ENCODE measurements around the gene VAV2. TPM values are rescaled to one million over a fixed set of nuclear protein-coding genes. Genes with fewer than 3 reads are reported as not detected.
A peak's percentile ranks its signal among the peaks of the same experiment; 100 is the strongest.

VAV2 gene
- total RNA-seq, 1 donor from 2014 or later = 9.1 TPM

- ATAC-seq = no peak
Measured at GRCh38 chr9:133718563-133719315, 273.4 kb downstream of the VAV2 start.

DNA sequence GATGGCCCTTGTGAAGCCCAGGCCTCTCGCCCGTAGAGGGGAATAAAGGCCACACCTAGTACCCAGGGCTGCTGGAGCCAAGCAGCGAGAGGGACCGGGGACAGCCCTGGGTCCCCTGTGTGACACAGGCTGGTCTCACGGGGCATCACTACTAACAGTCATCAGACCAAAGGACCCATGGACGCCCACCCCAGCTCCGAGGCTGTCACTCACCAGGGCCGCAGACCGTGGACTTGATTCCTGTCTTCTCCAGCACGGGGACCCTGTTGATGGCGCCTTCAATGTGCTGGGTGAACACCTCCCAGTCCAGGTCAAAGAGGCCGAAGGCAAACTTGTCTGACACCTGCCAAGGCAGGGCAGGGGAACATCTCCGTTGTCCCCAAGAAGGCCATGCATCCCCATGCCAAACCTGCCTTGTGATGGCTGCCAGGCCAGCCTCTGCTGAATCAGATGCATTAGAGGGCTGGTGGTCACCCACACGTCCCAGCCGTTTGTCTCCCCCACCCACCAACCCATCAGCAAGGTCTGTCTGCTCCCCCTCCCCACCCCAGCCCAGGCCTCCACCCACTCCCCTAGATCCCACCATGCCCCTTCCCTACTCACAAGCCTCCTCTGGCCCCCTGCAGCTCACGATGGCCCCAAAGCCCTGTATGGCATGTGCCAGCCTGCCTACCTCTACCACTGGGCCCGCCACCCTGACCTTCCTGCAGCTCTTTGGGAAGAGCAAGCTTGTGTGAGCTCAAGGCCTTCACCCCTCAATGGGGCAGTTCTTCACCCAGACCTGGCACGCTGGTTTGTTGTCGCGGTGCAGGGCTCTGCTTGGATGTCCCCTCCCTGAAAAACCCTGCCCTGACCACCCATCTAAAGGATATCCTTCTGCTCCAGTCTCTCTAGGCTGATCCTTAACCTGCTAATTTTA, 274.8 kb downstream of the VAV2 start:
- ATAC-seq = peak; percentile 17

GRCh38 chr9:133716564-133717112, 275.5 kb downstream of the VAV2 start:
- no peak for ATAC-seq

- no peak for ATAC-seq
Measured at GRCh38 chr9:133715866-133716563, 276.1 kb downstream of the VAV2 start.

- ATAC-seq = no peak
Measured at GRCh38 chr9:133715295-133715865, 276.7 kb downstream of the VAV2 start.

- ATAC-seq = no peak
Measured at GRCh38 chr9:133714606-133715294, 277.4 kb downstream of the VAV2 start.

DNA sequence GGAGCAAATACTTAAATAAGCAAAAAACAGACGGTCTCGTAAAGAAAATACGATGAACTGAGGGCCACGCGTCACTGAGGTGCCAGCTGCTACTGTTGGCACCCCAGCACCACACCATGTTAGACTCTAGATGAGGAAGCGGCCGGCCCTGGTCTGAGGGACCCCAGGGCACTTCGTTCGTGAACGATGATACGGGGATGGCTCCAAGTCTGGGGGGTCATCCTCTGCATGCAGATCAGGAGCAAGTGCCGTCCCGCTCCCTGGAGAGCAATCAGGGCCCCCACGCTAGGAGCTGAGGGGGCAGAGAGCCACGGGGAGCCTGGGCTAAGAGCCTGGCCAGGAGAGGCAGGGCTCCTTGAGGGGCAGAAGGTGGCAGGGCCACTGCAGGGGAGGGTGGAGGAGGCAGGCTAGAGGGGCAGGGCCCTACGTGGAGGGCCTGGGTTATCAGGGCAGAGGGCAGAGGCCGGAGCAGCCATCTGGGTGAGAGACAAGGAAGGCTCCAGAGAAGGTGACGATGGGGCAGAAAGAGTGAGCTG, 278.1 kb downstream of the VAV2 start:
- ATAC-seq = no peak

DNA sequence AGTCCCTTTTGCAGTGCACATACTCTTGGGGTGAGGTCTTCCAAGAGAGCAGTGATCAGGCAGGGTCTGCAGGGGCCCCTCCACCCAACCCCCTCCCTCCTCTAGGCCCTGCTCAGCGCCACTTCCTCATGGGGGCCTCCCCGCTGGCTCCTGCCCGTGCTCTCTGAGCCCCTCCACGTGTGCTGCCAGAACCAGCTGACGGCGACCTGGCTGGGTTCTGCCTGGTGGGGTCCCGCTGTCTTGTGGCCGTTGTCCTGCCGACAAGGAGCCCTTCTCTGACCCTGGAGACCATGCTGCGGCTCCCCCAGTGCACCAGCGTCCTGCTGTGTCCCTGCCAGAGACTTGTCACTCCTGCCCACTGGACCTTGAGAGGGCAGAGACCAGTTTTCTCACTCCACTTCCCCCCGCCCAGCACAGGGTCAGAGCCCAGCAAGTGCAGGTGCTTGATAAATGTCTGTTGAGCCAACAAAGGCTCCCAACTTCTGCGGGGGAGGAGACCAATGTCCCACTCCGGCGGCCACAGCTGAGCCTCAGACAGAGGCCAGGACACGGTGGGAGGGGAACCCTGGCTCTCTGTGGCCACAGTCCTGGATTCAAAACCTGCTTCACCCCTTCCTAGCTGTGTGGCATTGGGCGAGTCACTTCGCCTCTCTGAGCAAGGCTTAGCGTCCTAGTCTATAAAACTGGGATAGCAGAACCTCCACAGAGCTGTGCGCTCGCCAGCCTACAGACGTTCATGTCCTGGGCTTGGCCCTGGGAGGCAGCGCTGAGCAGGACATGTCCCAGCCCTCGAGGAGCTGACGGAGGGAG, 278.8 kb downstream of the VAV2 start:
- ATAC-seq = no peak

- no peak for ATAC-seq
Measured at GRCh38 chr9:133712221-133713100, 279.7 kb downstream of the VAV2 start.

Other genes with a start within 250 kb of the VAV2 start
- 5.3 TPM for gene BRD3OS, start 33.2 kb upstream of the VAV2 start, total RNA-seq
- gene BRD3, start 75.7 kb upstream of the VAV2 start, total RNA-seq = 13.2 TPM
- gene WDR5, start 143.8 kb upstream of the VAV2 start, total RNA-seq = 26.6 TPM
- gene RNU6ATAC, start 172.2 kb upstream of the VAV2 start, total RNA-seq = 85.2 TPM

All from esophagus mucosa (tissue), 1 donor.